ENCODE measurements around the gene ROR2. TPM values are rescaled to one million over a fixed set of nuclear protein-coding genes. Genes with fewer than 3 reads are reported as not detected.
"Not testable (repeated sequence)": the region's sequence is repeated elsewhere in the genome, so short reads cannot be mapped to it uniquely, and the experiment has no call there.

Gene ROR2
- total and polyA plus RNA-seq, 2 donors (not counting 3 experiments of a cell fraction or from before 2014, with no cell fraction given): not detected

GRCh38 chr9:91541734-91542133 is 408.3 kb downstream of the ROR2 start:
- Histone ChIP-seq H3K4me2 (ENCODE audit: insufficient read depth, low read length) (no peak overlapping the region), H3K9me3 (replicated peaks; ENCODE audit: control insufficient read depth, insufficient read depth, low read length) (no peaks in the 10 kb centered on the region), H3K27me3 (ENCODE audit: control insufficient read depth in 2 of 2, insufficient read depth in 2 of 2, low read length in 2 of 2) (peaks cover 0 to 2% of the 10 kb centered on the region in 2 experiments), H3K4me1 (ENCODE audit: control insufficient read depth, extremely low read depth, insufficient read depth, low read length) (no peaks in the 10 kb centered on the region), H3K27ac (ENCODE audit: insufficient read depth, low read depth, low read length) (no peak overlapping the region), H3K9ac (replicated peaks; ENCODE audit: extremely low read depth, insufficient read depth, low read length) (no peak overlapping the region), H3K79me2 (ENCODE audit: control insufficient read depth, insufficient read depth, low read length) (no peaks in the 10 kb centered on the region), H4K20me1 (replicated peaks; ENCODE audit: control insufficient read depth, extremely low read depth, insufficient read depth, low read length) (no peaks in the 10 kb centered on the region), H3K4me3 (replicated peaks in 1 of 3; ENCODE audit: insufficient read depth in 1 of 3, low read depth in 1 of 3, low read length in 3 of 3) (no peak overlapping the region), H2AFZ (ENCODE audit: low read depth, low read length) (no peak overlapping the region), H3K36me3 (ENCODE audit: control insufficient read depth in 2 of 2, extremely low read depth in 1 of 2, insufficient read depth in 2 of 2, low read length in 2 of 2) (no peaks in the 10 kb centered on the region), H3K9me1 (replicated peaks; ENCODE audit: control insufficient read depth, extremely low read depth, insufficient read depth, low read length) (no peaks in the 10 kb centered on the region)
- no peak for DNase-seq (ENCODE audit: low read depth, low spot score)
- FAIRE-seq: no peak
- dilution Hi-C loops (cut with MboI; ENCODE audit: extremely low pct_ligation_motif_present, low sequenced_read_pairs): no loop called here
- no TSS peak for BruUV-seq (replicated peaks)
- intact Hi-C loops (cut with micrococcal nuclease): no loop called here
- POLR2A ChIA-PET: no interaction called here
- no peak for TF ChIP-seq JUN (IDR thresholded peaks at IDR 0.05; ENCODE audit: borderline replicate concordance, insufficient read depth, insufficient read length, low read depth)
- TF ChIP-seq POLR2A (IDR thresholded peaks at IDR 0.05; ENCODE audit: low read depth, low read length): no peak
- TF ChIP-seq FOS (IDR thresholded peaks at IDR 0.05; ENCODE audit: borderline replicate concordance, insufficient read depth, low read length): no peak
- TF ChIP-seq EZH2 (IDR thresholded peaks at IDR 0.05; ENCODE audit: borderline replicate concordance, low read depth, low read length, severe bottlenecking): no peak
- TF ChIP-seq MAX (IDR thresholded peaks at IDR 0.05; ENCODE audit: insufficient read depth, insufficient read length): no peak
- no peak for TF ChIP-seq GATA2 (IDR thresholded peaks at IDR 0.05; ENCODE audit: insufficient read depth, insufficient read length, low read depth, low read length)
- TF ChIP-seq CTCF (IDR thresholded peaks at IDR 0.05; ENCODE audit: extremely low read depth in 1 of 2, insufficient read depth in 1 of 2, low read depth in 1 of 2, low read length in 2 of 2): no peak
- TF ChIP-seq MYC (IDR thresholded peaks at IDR 0.05; ENCODE audit: low read depth, low read length): no peak
- TF ChIP-seq POLR2AphosphoS5 (IDR thresholded peaks at IDR 0.05; ENCODE audit: insufficient read depth, low read depth, low read length): no peak
- CTCF ChIA-PET: no interaction called here

GRCh38 chr9:91540506-91540905 is 409.5 kb downstream of the ROR2 start:
- H3K79me2 ChIP-seq (ENCODE audit: control insufficient read depth, insufficient read depth, low read length); FAIRE-seq; dilution Hi-C loops (cut with MboI; ENCODE audit: extremely low pct_ligation_motif_present, low sequenced_read_pairs); BruUV-seq (replicated peaks); H2AFZ ChIP-seq (ENCODE audit: low read depth, low read length); DNase-seq (ENCODE audit: low read depth, low spot score); H3K4me2 ChIP-seq (ENCODE audit: insufficient read depth, low read length); H3K36me3 ChIP-seq (ENCODE audit: control insufficient read depth in 2 of 2, extremely low read depth in 1 of 2, insufficient read depth in 2 of 2, low read length in 2 of 2); POLR2A ChIA-PET; H3K4me3 ChIP-seq (replicated peaks in 1 of 3; ENCODE audit: insufficient read depth in 1 of 3, low read depth in 1 of 3, low read length in 3 of 3); H3K9ac ChIP-seq (replicated peaks; ENCODE audit: extremely low read depth, insufficient read depth, low read length); H3K9me3 ChIP-seq (replicated peaks; ENCODE audit: control insufficient read depth, insufficient read depth, low read length); H3K9me1 ChIP-seq (replicated peaks; ENCODE audit: control insufficient read depth, extremely low read depth, insufficient read depth, low read length); H3K4me1 ChIP-seq (ENCODE audit: control insufficient read depth, extremely low read depth, insufficient read depth, low read length); H3K27ac ChIP-seq (ENCODE audit: insufficient read depth, low read depth, low read length); H3K27me3 ChIP-seq (ENCODE audit: control insufficient read depth in 2 of 2, insufficient read depth in 2 of 2, low read length in 2 of 2); intact Hi-C loops (cut with micrococcal nuclease); H4K20me1 ChIP-seq (replicated peaks; ENCODE audit: control insufficient read depth, extremely low read depth, insufficient read depth, low read length): not testable (repeated sequence)
- CTCF ChIA-PET: interaction anchor here (1.4 kb wide), 1 partner anchor 626 kb away, joined by 4 read pairs; no protein-coding TSS in a partner anchor

Measured in endothelial cell of umbilical vein (primary cell).